ENCODE data around the gene THBD.

THBD gene

DNA sequence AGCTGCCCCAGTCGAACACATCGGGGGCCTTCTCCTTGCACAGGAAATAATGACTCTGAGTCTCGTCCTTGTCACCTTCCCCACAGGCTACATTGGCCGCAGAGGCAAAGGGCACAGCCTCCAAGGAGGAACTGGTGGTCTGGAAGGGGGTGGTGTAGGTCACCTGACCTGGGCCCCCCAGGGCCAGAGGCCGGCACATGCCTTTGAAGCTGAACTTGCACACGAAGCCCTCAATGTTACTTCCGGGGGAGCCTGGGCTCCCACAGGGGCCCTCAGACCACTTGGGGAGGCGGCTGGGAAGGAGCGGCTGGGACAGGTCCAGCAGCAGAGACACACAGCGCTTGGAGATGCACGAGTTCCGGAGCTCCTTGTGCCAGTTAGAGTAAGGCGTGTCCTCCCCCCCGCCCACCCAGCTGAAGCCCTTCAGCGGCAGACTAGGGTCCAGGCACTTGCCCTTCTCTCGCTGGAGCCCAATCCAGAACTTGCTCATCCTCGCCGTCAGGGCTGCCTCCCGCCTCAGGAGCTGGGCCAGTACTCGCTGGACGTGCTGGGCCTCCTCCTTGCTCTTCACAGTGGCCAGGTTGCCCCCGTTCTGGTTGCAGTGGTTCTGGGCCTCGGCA, 36.1 kb upstream of the THBD start:
- DNase-seq: no peak

DNA sequence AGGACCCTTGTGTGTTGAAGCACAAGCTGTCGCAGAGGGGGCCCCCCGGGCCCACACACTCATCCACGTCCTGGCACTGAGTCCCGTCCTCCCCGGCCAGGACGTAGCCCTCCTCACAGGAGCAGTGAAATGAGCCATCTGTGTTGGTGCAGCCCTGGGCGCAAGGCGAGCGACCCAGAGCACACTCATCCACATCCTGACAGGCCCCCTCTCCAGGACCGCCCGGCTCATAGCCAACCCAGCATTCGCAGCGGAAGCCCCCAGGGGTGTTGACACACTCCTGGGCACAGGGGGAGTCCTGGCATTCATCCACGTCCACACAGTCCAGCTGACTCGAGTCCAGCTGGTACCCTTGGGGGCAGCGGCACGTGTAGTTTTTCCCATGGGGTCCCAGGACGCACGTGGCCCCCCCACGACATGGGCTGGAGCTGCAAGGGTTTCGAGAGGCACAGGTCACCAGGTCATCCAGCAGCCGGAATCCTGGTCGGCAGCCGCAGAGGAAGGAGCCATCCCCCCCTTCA, 35.4 kb upstream of the THBD start:
- DNase-seq: no peak

DNA sequence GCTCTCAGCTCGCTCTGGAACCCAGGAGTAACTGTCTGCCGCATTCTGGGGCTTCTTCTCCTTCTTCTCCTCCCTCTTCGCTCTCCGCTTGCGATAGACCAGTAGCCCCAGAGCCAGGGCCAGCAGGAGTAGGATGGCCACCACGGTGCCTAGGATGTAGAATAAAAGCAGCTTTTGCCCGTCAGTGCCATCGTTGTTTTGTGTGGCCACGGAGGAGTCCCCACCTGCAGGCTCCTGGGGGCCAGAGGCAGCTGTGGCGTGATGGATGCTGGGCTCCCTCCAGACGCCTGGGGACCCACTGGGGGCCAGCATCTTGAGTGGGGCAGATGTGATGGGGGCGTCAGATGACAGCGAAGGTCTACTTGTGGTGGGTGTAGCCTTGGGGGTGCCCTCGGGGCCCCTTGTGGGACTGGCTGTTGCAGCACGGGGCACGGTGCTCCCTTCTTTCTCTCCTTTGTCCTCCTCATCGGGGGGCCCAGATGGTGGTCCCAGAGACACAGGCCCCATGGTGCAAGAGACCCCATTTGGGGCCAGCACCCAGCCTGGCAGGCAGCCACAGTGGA, 34.9 kb upstream of the THBD start:
- DNase-seq: no peak

DNA sequence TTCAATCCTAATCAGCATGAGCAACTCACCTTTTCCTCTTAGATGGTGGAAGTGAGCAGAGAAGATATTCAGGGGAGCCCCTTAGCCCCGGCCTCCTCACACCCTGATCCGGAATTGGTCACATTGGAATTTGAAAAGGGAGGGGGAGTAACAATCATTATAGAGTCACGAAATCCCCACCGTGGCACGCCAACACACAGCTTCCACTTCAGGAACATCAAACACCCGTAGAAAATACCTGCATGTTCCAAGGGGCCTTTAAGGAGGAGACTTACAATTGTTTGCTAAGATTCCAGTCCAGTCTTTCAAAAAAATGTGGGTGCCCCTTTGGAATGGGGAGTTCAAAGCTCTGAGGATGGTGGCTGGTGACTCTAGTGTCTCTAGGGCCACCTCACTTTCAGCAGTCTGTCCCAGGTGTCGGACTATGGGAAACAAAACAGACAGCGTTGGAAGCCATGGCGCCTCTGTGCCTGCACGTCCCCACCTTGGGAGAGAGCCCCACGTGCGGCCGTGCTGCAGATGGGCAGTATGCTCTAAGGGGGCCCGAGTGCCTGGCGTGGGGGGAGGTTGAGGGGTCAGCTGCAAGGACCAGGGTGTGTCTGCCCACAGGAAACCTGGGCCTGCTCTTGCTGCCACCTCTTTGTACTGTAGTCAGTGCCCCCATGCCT, 34.2 kb upstream of the THBD start:
- DNase-seq: no peak

DNA sequence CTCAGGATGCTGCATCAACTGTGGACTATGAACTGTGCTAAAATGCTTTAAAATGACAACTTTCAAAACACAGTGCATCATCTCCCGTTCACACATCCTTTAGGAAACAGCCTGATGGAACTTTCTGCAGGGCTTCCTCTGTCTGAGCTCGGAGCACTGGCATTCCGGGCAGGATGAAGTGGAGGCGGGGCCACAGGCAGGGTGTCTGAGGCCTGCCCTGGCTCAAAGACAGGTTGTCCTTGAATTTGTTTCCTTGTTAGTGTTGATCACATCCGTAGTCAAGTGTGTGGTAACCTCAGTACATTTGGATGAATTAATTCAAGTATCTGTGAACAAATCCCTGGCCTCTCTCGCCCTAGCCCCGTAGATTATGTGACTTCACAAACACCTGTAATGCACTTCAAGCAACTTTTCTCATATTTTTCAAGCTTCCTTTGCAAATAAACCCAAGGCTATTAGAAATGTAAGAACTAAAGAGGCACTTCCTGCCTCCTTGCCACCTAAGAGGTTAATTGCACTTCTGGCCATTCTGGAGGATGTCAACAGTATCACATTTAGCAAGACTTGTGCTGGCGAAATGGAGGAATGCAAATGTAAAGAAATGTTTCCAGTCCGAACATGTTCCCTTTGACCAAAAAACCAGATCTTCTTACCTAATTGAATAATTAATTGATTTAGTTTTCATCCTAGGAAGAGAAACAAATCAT, 33.5 kb upstream of the THBD start:
- no peak for DNase-seq

DNA sequence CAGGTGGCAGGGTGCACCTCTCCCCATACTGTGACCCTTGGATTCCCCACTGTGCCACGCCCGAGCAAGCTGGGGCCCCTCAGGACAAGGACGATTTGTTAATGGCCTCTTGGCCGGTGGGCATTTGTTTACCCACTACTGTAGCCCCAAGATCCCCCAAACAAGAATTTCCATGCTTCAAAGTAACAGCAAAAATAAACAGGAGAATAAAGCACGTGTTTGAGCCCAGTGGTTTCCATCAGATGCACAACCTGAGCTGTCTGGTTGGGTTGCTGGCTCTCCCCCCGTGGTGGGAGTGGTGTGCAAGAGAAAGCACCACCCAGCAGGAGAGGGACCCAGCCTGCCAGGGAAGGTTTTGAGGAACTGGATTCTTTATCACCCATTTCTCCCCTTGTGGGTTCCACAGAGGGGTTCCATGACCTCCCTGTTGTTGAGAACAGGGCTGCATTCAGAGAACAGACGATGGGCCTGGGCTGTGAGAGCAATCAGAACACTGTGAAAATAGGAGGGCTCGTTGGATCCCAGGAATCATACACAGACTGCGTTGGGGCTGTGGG, 31.9 kb upstream of the THBD start:
- no peak for DNase-seq

DNA sequence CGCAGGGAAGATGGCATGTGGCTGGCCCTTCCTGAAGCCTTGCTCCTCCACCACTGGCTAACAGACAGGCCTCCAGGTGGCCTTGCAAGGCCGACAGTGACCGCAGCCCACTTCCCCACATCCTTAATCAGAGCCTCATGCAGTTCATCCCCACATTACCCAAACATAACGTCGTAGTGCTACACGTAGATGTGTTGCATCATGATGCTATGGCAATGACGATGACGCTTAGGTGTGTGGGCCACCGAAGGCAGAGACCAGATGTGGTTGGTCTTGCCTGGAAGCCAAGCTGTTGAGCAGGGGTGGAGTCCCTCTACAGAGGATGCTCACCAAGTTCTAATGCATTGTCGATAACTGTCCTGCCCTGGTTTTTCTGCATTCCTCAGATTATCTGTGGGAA, 31.0 kb upstream of the THBD start:
- DNase-seq: no peak

DNA sequence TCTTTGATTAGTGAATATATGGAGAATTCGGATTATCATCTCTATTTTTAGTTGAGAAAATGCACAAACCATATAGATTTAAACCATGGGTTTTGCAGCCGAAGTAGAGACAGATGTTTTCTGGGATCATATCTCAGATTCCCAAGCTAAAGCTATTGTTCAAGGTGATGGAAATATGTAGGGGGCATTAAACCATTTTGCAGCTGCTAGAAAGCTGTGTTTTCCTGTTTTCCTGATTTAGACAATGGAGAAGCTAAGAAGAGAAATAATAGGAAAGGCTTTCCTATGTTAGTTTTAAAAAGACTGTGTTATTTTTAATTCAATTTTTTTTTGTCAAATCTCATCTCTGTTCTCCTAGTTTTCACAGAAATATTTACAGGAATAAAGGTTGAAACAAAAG, 30.5 kb upstream of the THBD start:
- no peak for DNase-seq

DNA sequence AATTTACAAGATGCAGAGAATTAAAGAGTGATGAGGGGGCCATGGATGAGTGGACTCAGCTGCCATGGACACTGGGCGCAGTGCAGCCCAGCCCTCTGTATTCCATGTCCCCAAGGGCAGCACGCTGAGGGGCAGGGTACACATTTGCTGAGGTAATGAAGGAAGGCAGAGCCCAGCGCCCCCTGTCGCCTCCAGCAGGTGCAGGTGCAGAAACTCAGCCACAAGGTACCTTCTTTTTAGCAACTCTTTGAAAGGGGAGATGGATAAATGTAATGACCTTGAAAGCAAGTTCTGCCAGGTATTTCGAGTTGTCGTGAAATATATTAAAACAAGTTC, 29.5 kb upstream of the THBD start:
- no peak for DNase-seq

DNA sequence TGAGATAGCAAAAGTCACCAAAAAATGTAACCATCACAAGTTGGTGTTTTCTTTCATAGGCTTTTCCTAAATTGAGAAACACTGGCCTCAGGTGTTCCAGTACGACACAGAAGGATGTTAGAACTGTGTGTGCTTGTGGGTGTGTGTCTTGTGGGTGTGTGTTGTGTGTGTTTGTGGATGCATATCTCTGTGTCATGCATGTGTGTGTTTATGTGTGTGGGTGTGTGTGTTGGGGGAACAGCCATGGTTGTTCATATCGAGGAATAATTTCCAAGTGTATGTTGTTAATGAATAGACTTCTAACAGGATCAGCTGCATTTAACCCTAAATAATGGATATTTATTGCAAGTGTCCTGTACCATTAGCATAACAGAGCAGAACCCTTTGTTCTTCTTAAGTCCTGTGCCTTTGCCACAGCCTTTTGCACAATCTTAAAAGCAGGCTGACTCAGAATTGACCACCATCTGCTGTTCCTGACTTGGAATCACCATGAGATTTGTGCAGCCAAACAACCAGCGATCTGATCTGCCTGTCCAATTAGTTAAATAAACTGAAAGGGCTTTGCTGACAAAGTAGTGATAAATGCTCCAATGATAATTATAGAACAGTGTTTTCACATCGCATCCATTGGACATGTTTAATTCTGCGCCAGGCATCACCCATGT, 29.0 kb upstream of the THBD start:
- no peak for DNase-seq

DNA sequence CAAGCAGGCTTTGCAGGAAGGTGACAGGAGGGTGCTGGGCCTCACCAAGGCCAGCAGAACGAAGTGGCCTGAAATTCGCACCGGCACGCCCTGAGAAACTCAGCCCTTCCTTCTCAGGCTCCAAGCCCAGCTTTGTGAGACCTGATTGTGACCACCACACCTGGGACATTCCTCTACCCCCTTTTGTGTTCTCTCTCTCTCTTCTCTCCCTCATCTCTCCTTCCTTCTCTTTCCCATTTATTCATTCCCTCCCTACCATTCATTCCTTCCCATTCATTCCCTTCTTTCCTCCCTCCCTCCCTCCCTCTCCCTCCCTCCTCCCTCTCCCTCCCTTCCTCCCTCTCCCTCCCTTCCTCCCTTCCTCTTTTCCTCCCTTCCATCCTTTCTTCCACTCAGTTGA, 27.8 kb upstream of the THBD start:
- DNase-seq: no peak

DNA sequence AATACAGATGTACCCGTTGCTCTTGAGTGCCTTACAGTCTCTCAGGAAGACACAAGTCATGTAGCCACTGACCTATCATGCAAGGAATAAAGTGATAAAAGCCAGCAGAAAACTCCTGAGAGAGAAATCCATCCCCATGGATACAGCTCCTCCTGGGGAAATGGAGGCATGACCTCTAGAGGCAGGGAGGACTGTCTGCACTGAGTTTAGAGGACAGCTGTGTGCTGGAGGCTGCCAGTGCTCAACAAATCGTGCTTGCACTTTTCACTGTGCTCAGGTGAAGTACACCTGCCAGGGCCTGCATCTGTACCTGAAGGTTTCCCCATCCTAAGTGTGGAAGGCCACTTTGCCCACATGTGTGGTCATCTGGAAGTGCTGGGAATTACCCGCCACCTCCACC, 24.6 kb upstream of the THBD start:
- DNase-seq: no peak

DNA sequence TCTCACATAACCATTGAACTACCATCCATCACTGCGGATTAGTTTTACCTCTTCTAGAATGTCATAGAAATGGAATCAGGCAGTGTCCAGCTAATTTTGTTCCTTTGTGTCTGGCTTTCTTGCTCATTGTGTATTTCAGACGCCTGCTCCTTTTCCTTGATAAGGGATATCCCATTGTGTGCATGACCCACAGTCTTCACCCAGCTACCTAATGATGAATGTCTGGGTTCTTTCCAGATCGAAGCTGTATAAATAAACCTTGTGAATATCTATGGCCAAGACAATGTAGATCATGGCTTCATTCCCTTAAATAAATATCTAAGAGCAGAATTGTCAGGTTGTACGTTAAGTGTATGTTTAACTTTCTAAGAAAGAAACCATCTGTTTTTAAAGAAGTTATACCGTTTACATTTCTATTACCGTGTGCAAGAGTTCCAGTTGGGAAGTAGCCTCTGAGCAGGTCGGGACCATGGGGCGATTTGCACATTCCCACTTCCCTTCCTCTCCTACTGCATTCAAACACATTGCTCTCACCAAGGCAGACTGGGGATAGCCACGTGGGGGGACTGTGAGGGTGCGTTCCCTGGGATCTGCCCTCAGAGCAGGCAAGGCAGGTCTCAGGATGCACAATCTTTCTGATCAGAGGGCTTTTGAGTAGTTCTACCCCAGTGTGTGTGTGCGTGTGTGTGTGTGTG, 23.6 kb upstream of the THBD start:
- DNase-seq: no peak

DNA sequence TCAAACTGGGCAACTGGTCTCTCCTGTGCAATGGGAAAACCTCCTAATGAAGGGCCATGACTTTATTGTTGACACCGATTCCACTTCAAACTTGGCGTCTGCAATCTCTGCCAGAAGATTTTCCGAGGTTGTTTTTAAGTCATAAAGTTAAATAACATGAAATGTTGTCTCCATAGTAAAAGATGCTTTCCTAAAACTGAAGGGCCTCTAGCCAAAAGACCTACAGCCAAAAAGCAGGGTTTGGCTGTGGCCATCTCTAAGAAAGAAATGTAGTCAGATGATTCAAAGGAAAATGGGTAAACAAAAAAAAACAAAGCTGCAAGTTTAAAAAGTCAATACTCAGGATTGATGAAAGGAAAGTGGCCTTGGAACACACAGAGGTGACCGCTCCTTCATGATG, 22.5 kb upstream of the THBD start:
- no peak for DNase-seq

DNA sequence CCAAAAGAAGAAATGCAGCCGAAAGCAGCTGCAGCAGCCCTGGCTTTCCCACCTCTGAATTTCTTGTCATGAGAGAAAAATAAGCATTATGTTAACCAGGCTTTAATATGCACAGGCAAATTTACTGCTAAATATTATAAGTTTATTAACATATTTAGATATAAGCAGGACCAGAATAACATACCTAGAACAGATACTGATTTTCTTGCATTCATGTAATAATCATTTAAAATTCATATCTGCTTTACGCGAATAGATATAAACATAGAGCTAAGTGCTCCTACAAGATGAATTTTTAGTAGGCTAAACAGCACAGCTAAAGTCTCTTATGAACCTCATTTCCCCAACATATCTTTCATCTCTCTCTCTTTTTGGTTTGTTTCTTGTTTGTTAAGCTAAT, 21.9 kb upstream of the THBD start:
- no peak for DNase-seq

DNA sequence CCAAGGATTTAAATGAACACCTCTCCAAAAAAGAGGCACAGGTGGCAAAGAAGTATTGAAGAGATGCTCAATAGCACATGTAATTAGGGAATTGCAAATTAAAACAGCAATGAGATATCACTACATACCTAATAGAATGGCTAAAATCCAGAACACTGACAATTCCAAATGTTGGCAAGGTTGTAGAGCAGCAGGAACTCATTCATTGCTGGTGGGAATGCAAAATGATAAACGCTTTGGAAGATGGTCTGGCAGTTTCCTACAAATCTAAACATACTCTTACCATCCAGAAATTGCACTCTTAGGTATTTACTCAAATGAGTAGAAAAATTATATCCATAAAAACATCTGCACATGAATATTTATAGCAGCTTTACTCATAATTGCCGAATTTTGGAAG, 19.6 kb upstream of the THBD start:
- no peak for DNase-seq

DNA sequence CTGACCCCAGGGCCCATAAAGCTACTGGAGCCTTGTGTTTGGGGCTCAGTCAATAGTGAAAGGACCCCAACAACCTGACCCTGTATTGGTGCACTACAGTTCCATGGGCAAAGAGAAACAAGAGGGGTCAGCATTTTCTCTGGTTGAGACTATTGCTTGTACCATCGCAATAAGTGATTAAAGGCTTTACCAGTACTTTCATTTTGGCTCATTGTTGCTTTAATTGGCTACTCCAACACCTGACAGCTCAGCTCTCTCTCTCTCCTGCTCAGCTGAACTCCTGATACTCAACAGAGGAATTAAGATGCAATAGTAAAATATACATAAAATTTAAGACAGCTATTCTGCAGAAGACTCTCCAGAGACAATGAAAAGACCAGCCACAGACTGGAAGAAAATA, 18.8 kb upstream of the THBD start:
- DNase-seq: no peak

DNA sequence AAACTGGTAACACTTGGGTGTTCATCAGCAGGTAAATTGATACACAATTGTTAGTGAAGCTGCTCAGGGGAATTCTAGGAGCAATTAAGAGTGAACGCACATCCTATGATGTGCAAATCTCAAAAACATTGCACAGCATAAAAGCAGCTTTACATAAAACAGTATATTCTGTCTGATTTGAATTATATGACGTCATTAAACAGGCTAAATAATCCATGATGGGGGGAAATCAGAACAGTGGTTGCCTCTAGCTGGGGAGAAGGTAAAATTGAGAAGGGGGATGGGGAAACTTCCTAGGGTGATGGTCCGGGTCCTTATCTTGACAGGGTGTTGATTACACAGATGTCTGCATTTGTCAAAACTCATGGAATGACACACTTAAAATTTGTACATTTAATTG, 17.3 kb upstream of the THBD start:
- DNase-seq: no peak

DNA sequence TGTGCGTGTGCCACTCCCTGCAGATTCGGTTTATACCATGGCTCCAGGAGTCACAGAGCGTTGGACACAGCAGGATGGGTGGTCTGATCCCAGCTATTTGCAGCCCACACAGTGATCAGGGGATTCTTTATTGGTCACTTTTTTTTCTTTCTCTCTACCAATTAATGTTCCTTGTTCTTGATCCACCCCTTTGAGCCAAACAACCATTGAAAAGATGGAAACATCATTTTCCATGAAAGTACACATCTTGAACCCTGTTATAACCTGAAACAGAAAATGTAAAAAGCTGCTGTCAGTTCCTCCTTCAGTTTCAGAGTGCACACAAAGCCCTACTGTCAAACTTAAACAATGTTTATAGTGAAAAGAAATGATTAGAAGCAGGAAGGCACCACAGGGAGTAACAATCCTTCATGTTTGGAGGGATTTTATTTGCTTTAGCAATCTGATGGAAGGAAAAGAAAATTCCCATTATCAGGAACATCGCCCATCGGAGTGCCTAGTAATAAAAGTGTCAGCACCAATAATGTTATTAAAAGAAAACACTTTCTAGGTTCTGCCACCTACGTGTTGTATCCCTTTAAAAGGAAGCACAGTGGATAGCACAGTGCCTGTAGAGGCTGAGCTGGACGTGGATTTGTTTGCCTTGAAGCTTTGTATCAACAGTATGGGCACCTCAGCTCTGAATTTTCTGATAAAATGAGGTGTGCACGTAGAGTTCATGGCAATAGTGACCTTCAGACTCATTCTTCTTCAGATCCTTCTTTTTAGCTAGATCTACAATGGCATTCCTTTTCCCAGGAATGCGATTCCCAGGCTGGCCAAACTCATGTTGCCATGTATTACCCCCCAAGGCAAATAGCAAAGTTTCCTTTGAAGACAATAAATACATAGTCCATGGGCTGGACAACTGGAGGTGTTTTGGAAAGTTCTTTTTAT, 16.1 kb upstream of the THBD start:
- DNase-seq: no peak

DNA sequence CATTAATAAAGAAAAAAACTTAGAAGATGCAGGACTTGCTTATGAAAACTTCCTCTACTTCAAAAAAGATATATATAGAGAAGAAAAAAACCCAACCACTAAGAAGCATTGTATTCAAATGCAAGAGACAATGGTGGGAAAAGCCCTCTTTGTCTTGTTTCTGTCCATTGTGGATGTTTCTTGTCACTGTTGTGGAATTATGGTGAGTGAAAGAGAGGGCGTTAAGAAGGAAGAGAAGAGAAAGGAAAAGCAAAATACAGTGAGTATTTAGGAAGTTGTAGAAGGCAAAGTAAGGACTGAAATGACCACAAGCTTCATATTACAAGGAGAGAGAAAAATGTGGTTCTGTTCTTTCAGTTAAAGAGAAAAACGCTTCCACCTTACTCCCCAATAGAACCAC, 14.1 kb upstream of the THBD start:
- no peak for DNase-seq
